ENCODE measurements around the gene TLK2. TPM values are rescaled to one million over a fixed set of nuclear protein-coding genes. Genes with fewer than 3 reads are reported as not detected.

TLK2 gene
- 21.7 and 22.7 TPM in 2 replicates for total RNA-seq

DNA sequence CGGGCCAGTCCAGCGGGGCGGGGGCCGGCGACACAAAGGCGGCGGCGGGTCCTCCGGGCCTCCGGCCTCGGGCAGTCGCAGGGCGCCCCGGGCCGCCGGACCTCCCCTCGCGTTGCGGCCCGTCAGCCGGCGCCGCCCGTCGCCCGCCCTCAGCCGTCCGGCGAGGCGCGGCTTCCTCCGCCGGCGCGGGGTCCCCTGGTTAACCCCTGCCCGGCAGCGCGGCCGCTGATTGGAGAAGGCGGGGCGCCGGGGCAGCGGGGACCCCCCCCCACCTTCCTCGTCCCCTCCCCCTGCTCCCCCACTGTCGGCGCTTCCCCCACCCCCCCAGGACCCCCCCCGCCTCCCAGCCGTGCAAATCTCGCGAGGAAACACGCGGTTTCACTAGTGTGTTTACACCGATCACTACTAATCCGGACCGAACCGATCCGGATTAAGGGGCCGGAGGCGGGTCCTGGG, at the start of gene TLK2:
Gene TLK2, plus strand, starts transcription at position 402 of the 456 bp plus-strand sequence. CDS start 2,301 bp downstream, outside the sequence.

DNA sequence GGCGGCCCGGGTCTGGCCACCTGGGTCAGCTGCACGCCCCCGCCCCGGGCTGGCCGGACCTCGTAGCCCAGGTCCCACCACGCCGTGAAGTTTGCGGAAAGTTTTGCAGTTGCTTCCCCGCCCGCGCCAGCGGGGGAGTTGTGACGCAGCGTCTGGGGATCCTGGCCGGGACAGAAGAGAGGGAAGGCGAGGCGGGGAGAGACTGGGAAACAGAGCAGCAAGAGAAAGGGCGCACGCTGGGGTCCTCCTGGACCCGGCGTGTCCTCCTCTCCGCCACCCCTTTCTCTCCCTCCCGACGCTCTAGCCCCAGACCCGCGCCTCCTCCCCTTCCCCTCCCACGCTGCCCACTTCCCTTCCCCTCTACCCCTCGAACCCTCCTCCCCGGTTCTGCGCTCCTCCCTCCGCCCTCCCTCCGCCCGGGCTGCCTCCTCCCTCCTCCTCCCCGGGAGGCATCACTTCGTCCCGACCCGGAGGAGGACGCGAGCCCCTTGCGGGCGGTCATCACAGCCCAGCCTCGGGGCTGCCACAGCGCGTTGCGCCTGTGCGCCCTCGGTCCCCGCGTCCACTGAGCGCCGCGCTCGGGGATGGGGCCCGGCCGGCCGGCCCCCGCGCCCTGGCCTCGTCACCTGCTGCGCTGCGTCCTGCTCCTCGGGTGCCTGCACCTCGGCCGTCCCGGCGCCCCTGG, 148.7 kb downstream of the TLK2 start, which contains the start of gene MRC2:
Gene MRC2, plus strand, starts transcription at position 452 of the 685 bp plus-strand sequence. Its CDS starts 133 bp downstream, at position 585.

Other genes starting within 250 kb of the TLK2 start
- not detected in 2 replicates for gene EFCAB3, start 98.3 kb upstream of the TLK2 start, total RNA-seq
- gene METTL2A, start 54.9 kb upstream of the TLK2 start, total RNA-seq, result 8.7 and 11.3 TPM in 2 replicates
- gene MRC2, start 148.8 kb downstream of the TLK2 start, total RNA-seq, result 294 and 298 TPM in 2 replicates

All from cardiac atrium fibroblast (primary cell).